Liver (tissue), 9 donors: ENCODE data around the gene KLF6. TPM values are rescaled to one million over a fixed set of nuclear protein-coding genes. Genes with fewer than 3 reads are reported as not detected.

ENCODE experiments used
- DNase-seq: peaks from one replicate; pipeline ENCODE4 v3.0.0-alpha.2; 2017; ENCODE audit warnings: low spot score
- H3K27ac ChIP-seq, 2 donors: one replicate each; pipeline ENCODE4 v1.7.0; 2013; ENCODE audit warnings: inconsistent platforms in 2 of 2, low read length in 2 of 2, control low read depth in 1 of 2, low read depth in 1 of 2, mild to moderate bottlenecking in 1 of 2
- H3K27me3 ChIP-seq, 4 donors: one replicate each; pipeline versions ENCODE4 v1.6.1 to v1.7.0; 2013; ENCODE audit warnings: low read length in 3 of 4, inconsistent platforms in 1 of 4, mild to moderate bottlenecking in 1 of 4, moderate library complexity in 1 of 4; ENCODE audit not compliant: control insufficient read depth in 4 of 4, insufficient read depth in 4 of 4
- H3K36me3 ChIP-seq, 4 donors: one replicate each; pipeline versions ENCODE4 v1.6.1 to v1.7.0; 2013; ENCODE audit warnings: low read length in 3 of 4, mild to moderate bottlenecking in 3 of 4, low read depth in 1 of 4, moderate library complexity in 1 of 4; ENCODE audit not compliant: control insufficient read depth in 4 of 4, insufficient read depth in 3 of 4
- H3K4me1 ChIP-seq, 4 donors: one replicate each; pipeline versions ENCODE4 v1.6.1 to v1.7.0; 2013; ENCODE audit warnings: low read length in 3 of 4, mild to moderate bottlenecking in 3 of 4, moderate library complexity in 1 of 4; ENCODE audit not compliant: control insufficient read depth in 4 of 4, insufficient read depth in 4 of 4
- H3K4me3 ChIP-seq, 3 donors: one replicate each; pipeline versions ENCODE4 v1.6.1 to v1.7.0; 2013; ENCODE audit warnings: low read length in 3 of 3, control low read depth in 1 of 3, low read depth in 1 of 3, mild to moderate bottlenecking in 1 of 3
- H3K9ac ChIP-seq, 2 donors: one replicate each; pipeline ENCODE4 v1.7.0; 2013; ENCODE audit warnings: low read length in 2 of 2, mild to moderate bottlenecking in 2 of 2, moderate library complexity in 2 of 2, control low read depth in 1 of 2, low read depth in 1 of 2
- H3K9me3 ChIP-seq, 4 donors: one replicate each; pipeline versions ENCODE4 v1.6.1 to v1.7.0; 2013; ENCODE audit warnings: low read length in 3 of 4; ENCODE audit not compliant: control insufficient read depth in 4 of 4
- EGR1 ChIP-seq, 2 donors: IDR thresholded peaks; 2 replicates each; pipeline ENCODE4 v1.6.1; 2016 to 2018; ENCODE audit warnings: antibody characterized with exemption in 2 of 2, low read depth in 2 of 2
- FOXA1 ChIP-seq: IDR thresholded peaks from 2 replicates; pipeline ENCODE4 v1.6.1; 2016; ENCODE audit warnings: antibody characterized with exemption
- FOXA2 ChIP-seq: IDR thresholded peaks from 2 replicates; pipeline ENCODE4 v1.6.1; 2016; ENCODE audit warnings: antibody characterized with exemption
- GABPA ChIP-seq, 2 donors: IDR thresholded peaks in 1 of 2; conservative IDR thresholded peaks in 1 of 2; 2 replicates each; pipeline ENCODE4 v1.6.1; 2016; ENCODE audit warnings: antibody characterized with exemption in 2 of 2, mild to moderate bottlenecking in 1 of 2, moderate library complexity in 1 of 2
- HNF4A ChIP-seq, 2 donors: conservative IDR thresholded peaks; 2 replicates each; pipeline ENCODE4 v1.6.1; 2016; ENCODE audit warnings: antibody characterized with exemption in 2 of 2, mild to moderate bottlenecking in 2 of 2
- HNF4G ChIP-seq: IDR thresholded peaks from 2 replicates; pipeline ENCODE4 v1.6.1; 2016; ENCODE audit warnings: antibody characterized with exemption
- JUND ChIP-seq, 2 donors: IDR thresholded peaks; 2 replicates each; pipeline ENCODE4 v1.6.1; 2016; ENCODE audit warnings: antibody characterized with exemption in 2 of 2
- NR2F2 ChIP-seq: IDR thresholded peaks from 2 replicates; pipeline ENCODE4 v1.6.1; 2016; ENCODE audit warnings: antibody characterized with exemption
- RAD21 ChIP-seq, 2 donors: IDR thresholded peaks; 2 replicates each; pipeline ENCODE4 v1.6.1; 2016; ENCODE audit warnings: antibody characterized with exemption in 2 of 2, mild to moderate bottlenecking in 2 of 2
- RXRA ChIP-seq, 2 donors: IDR thresholded peaks; 2 replicates each; pipeline ENCODE4 v1.6.1; 2017 to 2018; ENCODE audit warnings: antibody characterized with exemption in 2 of 2, mild to moderate bottlenecking in 1 of 2
- SP1 ChIP-seq: IDR thresholded peaks from 2 replicates; pipeline ENCODE4 v1.6.1; 2018; ENCODE audit warnings: antibody characterized with exemption, mild to moderate bottlenecking
- TAF1 ChIP-seq: conservative IDR thresholded peaks from 2 replicates; pipeline ENCODE4 v1.6.1; 2016; ENCODE audit warnings: antibody characterized with exemption, mild to moderate bottlenecking
- YY1 ChIP-seq: IDR thresholded peaks from 2 replicates; pipeline ENCODE4 v1.6.1; 2016; ENCODE audit warnings: antibody characterized with exemption, mild to moderate bottlenecking
- WGBS: extraction: QIAGEN DNeasy Blood & Tissue Kit; methylation state at CpG from one replicate; pipeline ENCODE4 v1.1.7; 2013; 5-methylcytosine and 5-hydroxymethylcytosine counted together
- polyA plus RNA-seq, 2 donors: library from polyadenylated mRNA; stranded (reverse) in 1 of 2; unstranded in 1 of 2; fragments of 200-250 nt in 1 of 2; fragments of >200 nt in 1 of 2; fragmentation: Nextera tagmentation in 1 of 2; extraction: Ambion mirVana in 1 of 2; gene quantifications; one replicate each; pipeline versions ENCODE4 v1.2.1 to v1.2.3, GENCODE V29; 2013 to 2015
- total RNA-seq, 2 donors: library from RNA; depleted of rRNA; stranded (reverse); fragments of >200 nt; gene quantifications; one replicate each; pipeline ENCODE4 v1.2.3, GENCODE V29; 2014
- TF ChIP-seq, protein P1 (sequence below): IDR thresholded peaks from 2 replicates; pipeline ENCODE4 v1.6.1; 2016; ENCODE audit warnings: antibody characterized with exemption
- TF ChIP-seq, protein P2 (sequence below): fragments of 150-350 bp; IDR thresholded peaks from 2 replicates; pipeline ENCODE4 v1.5.1; 2017; ENCODE audit warnings: improper control_type of control experiment, low read depth, low read length; ENCODE audit not compliant: missing input control
- TF ChIP-seq, protein P3 (sequence below): IDR thresholded peaks from 2 replicates; pipeline ENCODE4 v1.6.1; 2016; ENCODE audit warnings: antibody characterized with exemption
- TF ChIP-seq, protein P4 (sequence below): IDR thresholded peaks from 2 replicates; pipeline ENCODE4 v1.6.1; 2016; ENCODE audit warnings: antibody characterized with exemption, mild to moderate bottlenecking
- TF ChIP-seq, protein P5 (sequence below): IDR thresholded peaks from 2 replicates; pipeline ENCODE4 v1.6.1; 2016; ENCODE audit warnings: antibody characterized with exemption
- donor health status: healthy.
- donor health status: healthy.
- donor health status: healthy.
- donor health status: healthy.
- donor health status: healthy.

Gene KLF6
- total and polyA plus RNA-seq, 4 donors = 11.0 to 124 (median 22.2) TPM

DNA sequence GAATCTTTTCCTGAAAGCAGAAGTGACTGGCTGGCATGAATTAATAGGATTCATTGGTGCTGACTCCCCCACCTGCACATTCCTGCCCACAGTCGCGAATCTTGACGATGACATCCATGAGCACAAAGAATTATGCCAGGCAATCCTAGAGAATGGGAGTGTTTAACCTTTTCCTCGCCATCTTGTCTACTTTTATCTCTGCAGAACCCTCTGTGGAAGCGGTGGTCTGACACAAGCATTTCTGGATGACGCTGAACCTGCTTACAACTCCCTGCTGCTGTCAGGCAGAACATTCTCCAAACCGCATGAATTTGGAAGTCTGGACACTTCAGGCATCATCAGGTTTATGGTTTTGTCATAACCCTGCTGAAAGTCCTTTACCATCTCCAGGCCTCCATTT is 36.5 kb downstream of the KLF6 start:
- TF ChIP-seq FOXA1 = no peak
- Histone ChIP-seq H3K9me3 (no peaks in the 10 kb centered on the region), H3K36me3 (no peaks in the 10 kb centered on the region), H3K27me3 (no peaks in the 10 kb centered on the region), H3K27ac (no peak overlapping the region), H3K9ac (peak overlapping the region in 1 of 2 donors; percentile 33), H3K4me3 (no peak overlapping the region), H3K4me1 (peaks cover 5 to 28% (median 20%) of the 10 kb centered on the region in 4 donors)
- no peak for DNase-seq
- WGBS = 55% methylated on average over 7 of the region's 7 CpGs

DNA sequence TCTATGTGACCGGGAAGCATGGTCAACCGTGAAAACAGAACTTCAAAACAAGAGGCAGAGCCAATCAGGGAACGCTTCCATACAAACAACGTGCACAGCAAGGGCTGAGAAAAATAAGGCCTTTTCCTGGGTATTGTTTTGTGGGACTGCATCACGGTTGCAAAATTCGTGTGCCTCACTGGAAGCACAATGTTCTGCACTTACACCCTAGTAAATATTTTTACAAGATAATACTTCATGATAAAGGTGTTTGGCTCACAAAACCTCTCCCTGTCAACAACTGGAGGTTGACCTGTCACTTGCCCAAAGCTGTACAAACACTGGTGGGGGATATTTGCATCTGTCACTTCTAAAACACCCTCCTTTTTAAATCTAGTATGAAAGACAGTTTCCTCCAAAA is 37.0 kb downstream of the KLF6 start:
- WGBS = 20% methylated on average over 6 of the region's 6 CpGs
- peak; percentile 85 for TF ChIP-seq FOXA1
- TF ChIP-seq JUND (IDR thresholded peaks at IDR 0.05) = peak; percentile 18 to 85
- TF ChIP-seq TAF1 = no peak
- peak; percentile 68 to 83 for TF ChIP-seq HNF4A (conservative IDR thresholded peaks at IDR 0.05)
- TF ChIP-seq EGR1 (IDR thresholded peaks at IDR 0.05; ENCODE audit: low read depth in 2 of 2) = peak in 1 of 2 donors; percentile 64
- peak; percentile 62 to 64 for TF ChIP-seq RAD21 (IDR thresholded peaks at IDR 0.05)
- TF ChIP-seq RXRA (IDR thresholded peaks at IDR 0.05) = peak; percentile 68 to 91
- peak; percentile 89 for TF ChIP-seq FOXA2
- TF ChIP-seq, protein P1, sequence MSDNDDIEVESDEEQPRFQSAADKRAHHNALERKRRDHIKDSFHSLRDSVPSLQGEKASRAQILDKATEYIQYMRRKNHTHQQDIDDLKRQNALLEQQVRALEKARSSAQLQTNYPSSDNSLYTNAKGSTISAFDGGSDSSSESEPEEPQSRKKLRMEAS = peak; percentile 88
- TF ChIP-seq, protein P2, sequence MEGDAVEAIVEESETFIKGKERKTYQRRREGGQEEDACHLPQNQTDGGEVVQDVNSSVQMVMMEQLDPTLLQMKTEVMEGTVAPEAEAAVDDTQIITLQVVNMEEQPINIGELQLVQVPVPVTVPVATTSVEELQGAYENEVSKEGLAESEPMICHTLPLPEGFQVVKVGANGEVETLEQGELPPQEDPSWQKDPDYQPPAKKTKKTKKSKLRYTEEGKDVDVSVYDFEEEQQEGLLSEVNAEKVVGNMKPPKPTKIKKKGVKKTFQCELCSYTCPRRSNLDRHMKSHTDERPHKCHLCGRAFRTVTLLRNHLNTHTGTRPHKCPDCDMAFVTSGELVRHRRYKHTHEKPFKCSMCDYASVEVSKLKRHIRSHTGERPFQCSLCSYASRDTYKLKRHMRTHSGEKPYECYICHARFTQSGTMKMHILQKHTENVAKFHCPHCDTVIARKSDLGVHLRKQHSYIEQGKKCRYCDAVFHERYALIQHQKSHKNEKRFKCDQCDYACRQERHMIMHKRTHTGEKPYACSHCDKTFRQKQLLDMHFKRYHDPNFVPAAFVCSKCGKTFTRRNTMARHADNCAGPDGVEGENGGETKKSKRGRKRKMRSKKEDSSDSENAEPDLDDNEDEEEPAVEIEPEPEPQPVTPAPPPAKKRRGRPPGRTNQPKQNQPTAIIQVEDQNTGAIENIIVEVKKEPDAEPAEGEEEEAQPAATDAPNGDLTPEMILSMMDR = no peak
- TF ChIP-seq, protein P3, sequence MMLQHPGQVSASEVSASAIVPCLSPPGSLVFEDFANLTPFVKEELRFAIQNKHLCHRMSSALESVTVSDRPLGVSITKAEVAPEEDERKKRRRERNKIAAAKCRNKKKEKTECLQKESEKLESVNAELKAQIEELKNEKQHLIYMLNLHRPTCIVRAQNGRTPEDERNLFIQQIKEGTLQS = no peak
- TF ChIP-seq, protein P4, sequence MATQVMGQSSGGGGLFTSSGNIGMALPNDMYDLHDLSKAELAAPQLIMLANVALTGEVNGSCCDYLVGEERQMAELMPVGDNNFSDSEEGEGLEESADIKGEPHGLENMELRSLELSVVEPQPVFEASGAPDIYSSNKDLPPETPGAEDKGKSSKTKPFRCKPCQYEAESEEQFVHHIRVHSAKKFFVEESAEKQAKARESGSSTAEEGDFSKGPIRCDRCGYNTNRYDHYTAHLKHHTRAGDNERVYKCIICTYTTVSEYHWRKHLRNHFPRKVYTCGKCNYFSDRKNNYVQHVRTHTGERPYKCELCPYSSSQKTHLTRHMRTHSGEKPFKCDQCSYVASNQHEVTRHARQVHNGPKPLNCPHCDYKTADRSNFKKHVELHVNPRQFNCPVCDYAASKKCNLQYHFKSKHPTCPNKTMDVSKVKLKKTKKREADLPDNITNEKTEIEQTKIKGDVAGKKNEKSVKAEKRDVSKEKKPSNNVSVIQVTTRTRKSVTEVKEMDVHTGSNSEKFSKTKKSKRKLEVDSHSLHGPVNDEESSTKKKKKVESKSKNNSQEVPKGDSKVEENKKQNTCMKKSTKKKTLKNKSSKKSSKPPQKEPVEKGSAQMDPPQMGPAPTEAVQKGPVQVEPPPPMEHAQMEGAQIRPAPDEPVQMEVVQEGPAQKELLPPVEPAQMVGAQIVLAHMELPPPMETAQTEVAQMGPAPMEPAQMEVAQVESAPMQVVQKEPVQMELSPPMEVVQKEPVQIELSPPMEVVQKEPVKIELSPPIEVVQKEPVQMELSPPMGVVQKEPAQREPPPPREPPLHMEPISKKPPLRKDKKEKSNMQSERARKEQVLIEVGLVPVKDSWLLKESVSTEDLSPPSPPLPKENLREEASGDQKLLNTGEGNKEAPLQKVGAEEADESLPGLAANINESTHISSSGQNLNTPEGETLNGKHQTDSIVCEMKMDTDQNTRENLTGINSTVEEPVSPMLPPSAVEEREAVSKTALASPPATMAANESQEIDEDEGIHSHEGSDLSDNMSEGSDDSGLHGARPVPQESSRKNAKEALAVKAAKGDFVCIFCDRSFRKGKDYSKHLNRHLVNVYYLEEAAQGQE = peak; percentile 83
- peak; percentile 55 for TF ChIP-seq NR2F2
- TF ChIP-seq SP1 = peak; percentile 88
- TF ChIP-seq, protein P5, sequence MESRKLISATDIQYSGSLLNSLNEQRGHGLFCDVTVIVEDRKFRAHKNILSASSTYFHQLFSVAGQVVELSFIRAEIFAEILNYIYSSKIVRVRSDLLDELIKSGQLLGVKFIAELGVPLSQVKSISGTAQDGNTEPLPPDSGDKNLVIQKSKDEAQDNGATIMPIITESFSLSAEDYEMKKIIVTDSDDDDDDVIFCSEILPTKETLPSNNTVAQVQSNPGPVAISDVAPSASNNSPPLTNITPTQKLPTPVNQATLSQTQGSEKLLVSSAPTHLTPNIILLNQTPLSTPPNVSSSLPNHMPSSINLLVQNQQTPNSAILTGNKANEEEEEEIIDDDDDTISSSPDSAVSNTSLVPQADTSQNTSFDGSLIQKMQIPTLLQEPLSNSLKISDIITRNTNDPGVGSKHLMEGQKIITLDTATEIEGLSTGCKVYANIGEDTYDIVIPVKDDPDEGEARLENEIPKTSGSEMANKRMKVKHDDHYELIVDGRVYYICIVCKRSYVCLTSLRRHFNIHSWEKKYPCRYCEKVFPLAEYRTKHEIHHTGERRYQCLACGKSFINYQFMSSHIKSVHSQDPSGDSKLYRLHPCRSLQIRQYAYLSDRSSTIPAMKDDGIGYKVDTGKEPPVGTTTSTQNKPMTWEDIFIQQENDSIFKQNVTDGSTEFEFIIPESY = peak; percentile 89
- TF ChIP-seq HNF4G = peak; percentile 10
- TF ChIP-seq YY1 = peak; percentile 72
- TF ChIP-seq GABPA (IDR thresholded peaks at IDR 0.05 in 1 of 2, conservative IDR thresholded peaks at IDR 0.05 in 1 of 2) = peak in 1 of 2 donors; percentile 31

More for the DNA sequence above, 37.0 kb downstream of the KLF6 start:
- Histone ChIP-seq H3K27ac (peak overlapping the region; percentile 51 to 68), H3K4me3 (no peak overlapping the region), H3K36me3 (no peaks in the 10 kb centered on the region), H3K9me3 (no peaks in the 10 kb centered on the region), H3K4me1 (peaks cover 5 to 28% (median 20%) of the 10 kb centered on the region in 4 donors), H3K27me3 (no peaks in the 10 kb centered on the region), H3K9ac (peak overlapping the region in 1 of 2 donors; percentile 24)
- DNase-seq = no peak
